WTC11 (cell line): Measurements from ENCODE around the gene CLDN9. TPM values are rescaled to one million over a fixed set of nuclear protein-coding genes. Genes with fewer than 3 reads are reported as not detected.

ENCODE experiments used
- ATAC-seq: fragments of 200-7000 bp; cut with Tn5 transposase; 2 replicates; pipeline ENCODE4 v1.10.0; 2021; ENCODE audit warnings: mild to moderate bottlenecking, moderate library complexity
- CTCF ChIA-PET: fragments of 300-600 bp; sonication (Branson Sonifier 250); formaldehyde crosslinking; loops from one replicate; lab custom pipeline; 2021; ENCODE audit warnings: antibody characterized with exemption; lab: Charles Lee
- POLR2A ChIA-PET: fragments of 350-600 bp; sonication (Branson Sonifier 250); formaldehyde crosslinking; loops from one replicate; lab custom pipeline; 2021; ENCODE audit warnings: antibody characterized with exemption; lab: Charles Lee
- DNase-seq: peaks from one replicate; pipeline ENCODE4 v3.0.0; 2021; ENCODE audit warnings: low spot score
- H3K27ac Mint-ChIP-seq: 2 replicates; pipeline ENCODE4 v1.8.0; 2021; ENCODE audit warnings: mixed read lengths
- H3K27me3 Mint-ChIP-seq: 2 replicates; pipeline ENCODE4 v1.8.0; 2021; ENCODE audit warnings: low read depth, mild to moderate bottlenecking, moderate library complexity, mixed read lengths
- H3K36me3 Mint-ChIP-seq: 2 replicates; pipeline ENCODE4 v1.8.0; 2021; ENCODE audit warnings: mixed read lengths
- H3K4me1 Mint-ChIP-seq: 2 replicates; pipeline ENCODE4 v1.8.0; 2022; ENCODE audit warnings: mixed read lengths
- H3K4me3 Mint-ChIP-seq: 2 replicates; pipeline ENCODE4 v1.8.0; 2021; ENCODE audit warnings: mild to moderate bottlenecking, moderate library complexity, mixed read lengths
- H3K9me3 Mint-ChIP-seq: 2 replicates; pipeline ENCODE4 v1.8.0; 2021; ENCODE audit warnings: mixed read lengths
- ELF4 ChIP-seq: sonication (generic); formaldehyde crosslinking; IDR thresholded peaks from 2 replicates; pipeline ENCODE4 v1.8.1; 2022; ENCODE audit warnings: low read depth, mild to moderate bottlenecking, moderate library complexity, missing genetic modification reagents
- GTF2I ChIP-seq: fragments of 250-450 bp; sonication (Bioruptor Pico); conservative IDR thresholded peaks from 2 replicates; pipeline ENCODE4 v1.4.0; 2021; ENCODE audit warnings: mild to moderate bottlenecking
- PRRX2 ChIP-seq: fragments of 250-450 bp; sonication (Bioruptor Pico); IDR thresholded peaks from 2 replicates; pipeline ENCODE4 v1.8.0; 2021; ENCODE audit warnings: mild to moderate bottlenecking
- SP1 ChIP-seq: sonication (generic); formaldehyde crosslinking; conservative IDR thresholded peaks from 2 replicates; pipeline ENCODE4 v1.8.1; 2022; ENCODE audit warnings: missing genetic modification reagents
- ZNF121 ChIP-seq: sonication (generic); formaldehyde crosslinking; IDR thresholded peaks from 2 replicates; pipeline ENCODE4 v1.8.0; 2023; ENCODE audit warnings: missing genetic modification reagents
- ZNF263 ChIP-seq: sonication (generic); formaldehyde crosslinking; IDR thresholded peaks from 2 replicates; pipeline ENCODE4 v1.8.1; 2022; ENCODE audit warnings: low read depth, mild to moderate bottlenecking, moderate library complexity, missing genetic modification reagents
- ZNF396 ChIP-seq: fragments of 250-450 bp; sonication (Bioruptor Pico); IDR thresholded peaks from 2 replicates; pipeline ENCODE4 v1.8.0; 2021; ENCODE audit warnings: mild to moderate bottlenecking, moderate library complexity, borderline replicate concordance
- total RNA-seq: library from RNA; stranded (reverse); gene quantifications from 3 replicates; pipeline ENCODE4 v1.2.3, GENCODE V29; 2021
- TF ChIP-seq, protein P1 (sequence below): sonication (generic); formaldehyde crosslinking; IDR thresholded peaks from 2 replicates; pipeline ENCODE4 v1.8.1; 2023; ENCODE audit warnings: mild to moderate bottlenecking, missing genetic modification reagents, moderate library complexity
- TF ChIP-seq, protein P2 (sequence below): sonication (generic); formaldehyde crosslinking; IDR thresholded peaks from 2 replicates; pipeline ENCODE4 v1.8.1; 2022; ENCODE audit warnings: mild to moderate bottlenecking, moderate library complexity, missing genetic modification reagents
- TF ChIP-seq, protein P3 (sequence below): fragments of 200-600 bp; IDR thresholded peaks from 2 replicates; pipeline ENCODE4 v1.8.0; 2022; ENCODE audit warnings: antibody characterized with exemption
- TF ChIP-seq, protein P4 (sequence below): sonication (generic); formaldehyde crosslinking; IDR thresholded peaks from 2 replicates; pipeline ENCODE4 v1.8.0; 2022; ENCODE audit warnings: mild to moderate bottlenecking, missing genetic modification reagents
- TF ChIP-seq, protein P5 (sequence below): sonication (generic); formaldehyde crosslinking; IDR thresholded peaks from 2 replicates; pipeline ENCODE4 v1.8.0; 2022; ENCODE audit warnings: missing genetic modification reagents
- TF ChIP-seq, protein P6 (sequence below): sonication (generic); formaldehyde crosslinking; IDR thresholded peaks from 2 replicates; pipeline ENCODE4 v1.8.1; 2023; ENCODE audit warnings: mild to moderate bottlenecking, moderate library complexity, missing genetic modification reagents
- TF ChIP-seq, protein P7 (sequence below): sonication (generic); formaldehyde crosslinking; IDR thresholded peaks from 2 replicates; pipeline ENCODE4 v1.8.1; 2022; ENCODE audit warnings: mild to moderate bottlenecking, missing genetic modification reagents, moderate library complexity, borderline replicate concordance

Gene CLDN9
- total RNA-seq, 1 experiment from 2014 or later: 0.92 TPM

DNA sequence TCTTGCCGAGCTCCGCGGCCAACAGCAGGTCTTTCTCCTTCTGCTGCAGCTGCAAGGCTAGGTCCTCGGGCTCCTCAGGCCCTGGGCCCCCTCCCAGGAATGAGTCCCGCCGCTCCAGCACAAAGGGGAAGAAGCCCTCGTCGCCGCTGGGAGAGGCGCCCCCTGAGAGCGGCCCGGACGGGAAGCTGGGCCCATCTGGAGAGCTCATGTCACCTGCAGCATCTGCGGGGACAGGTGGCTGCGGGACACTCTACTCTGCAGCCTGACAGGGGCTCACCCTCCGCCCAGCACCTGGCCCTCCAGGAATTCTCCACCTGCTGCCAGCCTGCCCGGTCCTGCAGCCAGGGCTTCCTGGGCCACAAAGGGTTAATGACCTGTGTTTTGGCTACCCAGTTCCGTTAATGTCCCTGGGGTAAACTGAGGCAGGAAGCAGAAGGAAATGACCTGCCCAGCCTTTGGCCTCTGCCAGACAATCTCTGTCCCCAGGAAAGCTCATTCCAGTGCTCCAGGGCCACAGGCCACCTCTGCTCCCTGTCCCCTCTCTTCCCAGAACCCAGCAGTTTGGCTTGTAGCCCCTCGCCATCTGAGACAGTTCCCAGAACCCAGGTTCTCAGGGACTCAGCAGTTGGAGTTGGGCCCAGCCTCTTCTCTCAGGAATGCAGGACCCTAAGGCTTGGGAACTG lies 22.7 kb downstream of the CLDN9 start (continued):
- TF ChIP-seq, protein P1, sequence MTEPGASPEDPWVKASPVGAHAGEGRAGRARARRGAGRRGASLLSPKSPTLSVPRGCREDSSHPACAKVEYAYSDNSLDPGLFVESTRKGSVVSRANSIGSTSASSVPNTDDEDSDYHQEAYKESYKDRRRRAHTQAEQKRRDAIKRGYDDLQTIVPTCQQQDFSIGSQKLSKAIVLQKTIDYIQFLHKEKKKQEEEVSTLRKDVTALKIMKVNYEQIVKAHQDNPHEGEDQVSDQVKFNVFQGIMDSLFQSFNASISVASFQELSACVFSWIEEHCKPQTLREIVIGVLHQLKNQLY (CRISPR knock-in tag): no peak

DNA sequence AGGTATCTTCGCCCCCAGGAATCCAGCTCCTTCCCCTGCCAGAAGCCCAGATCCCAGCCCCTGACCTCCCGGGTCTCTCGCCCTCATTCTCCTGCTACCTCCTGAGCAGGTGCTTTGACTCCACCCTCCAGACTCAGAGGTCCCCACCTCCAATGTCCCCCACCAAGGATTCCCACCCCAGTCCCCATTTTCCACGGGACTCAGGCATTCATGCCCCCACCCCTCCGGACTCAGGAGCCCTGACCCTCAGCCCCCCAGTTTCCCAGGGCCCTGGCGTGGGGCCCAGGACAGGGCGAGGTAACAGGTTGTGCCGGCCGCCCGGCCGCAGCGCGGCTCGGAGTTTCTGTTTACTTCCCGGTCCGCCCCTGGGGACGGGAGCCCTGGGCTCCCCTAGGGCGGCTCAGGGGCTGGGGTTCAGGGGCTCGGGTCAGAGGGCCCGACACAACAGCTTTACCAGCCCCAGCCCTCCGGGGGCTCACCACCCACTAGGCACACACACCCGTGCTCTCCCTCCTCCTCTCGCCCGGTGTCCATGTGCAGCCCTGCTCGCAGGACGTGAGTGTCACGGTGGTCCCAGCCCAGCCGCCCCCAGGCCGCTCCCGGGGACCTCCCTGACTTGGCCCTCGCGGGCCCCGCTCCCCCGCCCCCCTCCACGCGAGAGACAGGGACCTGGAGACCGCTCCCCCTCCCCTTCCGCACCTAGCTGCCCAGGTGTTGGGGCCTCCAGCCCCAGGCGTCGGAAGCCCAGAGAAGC lies 23.4 kb downstream of the CLDN9 start:
- no peak overlapping the region for H3K27ac Mint-ChIP-seq
- H3K4me3 Mint-ChIP-seq: peak overlapping the region; percentile 72
- H3K4me1 Mint-ChIP-seq: peaks cover 33% of the 10 kb centered on the region
- H3K9me3 Mint-ChIP-seq: no peaks in the 10 kb centered on the region
- peaks cover 3% of the 10 kb centered on the region; the same call in 1 of the 2 replicates for H3K27me3 Mint-ChIP-seq
- TF ChIP-seq, protein P2, sequence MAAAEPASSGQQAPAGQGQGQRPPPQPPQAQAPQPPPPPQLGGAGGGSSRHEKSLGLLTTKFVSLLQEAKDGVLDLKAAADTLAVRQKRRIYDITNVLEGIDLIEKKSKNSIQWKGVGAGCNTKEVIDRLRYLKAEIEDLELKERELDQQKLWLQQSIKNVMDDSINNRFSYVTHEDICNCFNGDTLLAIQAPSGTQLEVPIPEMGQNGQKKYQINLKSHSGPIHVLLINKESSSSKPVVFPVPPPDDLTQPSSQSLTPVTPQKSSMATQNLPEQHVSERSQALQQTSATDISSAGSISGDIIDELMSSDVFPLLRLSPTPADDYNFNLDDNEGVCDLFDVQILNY (CRISPR knock-in tag): no peak
- TF ChIP-seq ZNF263 (CRISPR knock-in tag): peak; percentile 25; the same call in 1 of the 2 replicates
- TF ChIP-seq ZNF396 (CRISPR knock-in tag): no peak
- TF ChIP-seq PRRX2 (CRISPR knock-in tag): no peak
- TF ChIP-seq, protein P3, sequence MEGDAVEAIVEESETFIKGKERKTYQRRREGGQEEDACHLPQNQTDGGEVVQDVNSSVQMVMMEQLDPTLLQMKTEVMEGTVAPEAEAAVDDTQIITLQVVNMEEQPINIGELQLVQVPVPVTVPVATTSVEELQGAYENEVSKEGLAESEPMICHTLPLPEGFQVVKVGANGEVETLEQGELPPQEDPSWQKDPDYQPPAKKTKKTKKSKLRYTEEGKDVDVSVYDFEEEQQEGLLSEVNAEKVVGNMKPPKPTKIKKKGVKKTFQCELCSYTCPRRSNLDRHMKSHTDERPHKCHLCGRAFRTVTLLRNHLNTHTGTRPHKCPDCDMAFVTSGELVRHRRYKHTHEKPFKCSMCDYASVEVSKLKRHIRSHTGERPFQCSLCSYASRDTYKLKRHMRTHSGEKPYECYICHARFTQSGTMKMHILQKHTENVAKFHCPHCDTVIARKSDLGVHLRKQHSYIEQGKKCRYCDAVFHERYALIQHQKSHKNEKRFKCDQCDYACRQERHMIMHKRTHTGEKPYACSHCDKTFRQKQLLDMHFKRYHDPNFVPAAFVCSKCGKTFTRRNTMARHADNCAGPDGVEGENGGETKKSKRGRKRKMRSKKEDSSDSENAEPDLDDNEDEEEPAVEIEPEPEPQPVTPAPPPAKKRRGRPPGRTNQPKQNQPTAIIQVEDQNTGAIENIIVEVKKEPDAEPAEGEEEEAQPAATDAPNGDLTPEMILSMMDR: no peak
- ChIA-PET POLR2A (interaction anchor here (0.7 to 1.4 kb wide), 2 partner anchors 8 to 12 kb away, joined by 3 read pairs; no protein-coding TSS in a partner anchor), CTCF (interaction anchor here (0.6 to 11.1 kb wide), 6 partner anchors 5 to 560 kb away, joined by 4 to 292 read pairs (median 21); partner anchors contain the start of genes CLDN6, HCFC1R1, THOC6 and TNFRSF12A)
- ATAC-seq (peak; percentile 15), DNase-seq (peak; percentile 42)
- no peaks in the 10 kb centered on the region for H3K36me3 Mint-ChIP-seq

DNA sequence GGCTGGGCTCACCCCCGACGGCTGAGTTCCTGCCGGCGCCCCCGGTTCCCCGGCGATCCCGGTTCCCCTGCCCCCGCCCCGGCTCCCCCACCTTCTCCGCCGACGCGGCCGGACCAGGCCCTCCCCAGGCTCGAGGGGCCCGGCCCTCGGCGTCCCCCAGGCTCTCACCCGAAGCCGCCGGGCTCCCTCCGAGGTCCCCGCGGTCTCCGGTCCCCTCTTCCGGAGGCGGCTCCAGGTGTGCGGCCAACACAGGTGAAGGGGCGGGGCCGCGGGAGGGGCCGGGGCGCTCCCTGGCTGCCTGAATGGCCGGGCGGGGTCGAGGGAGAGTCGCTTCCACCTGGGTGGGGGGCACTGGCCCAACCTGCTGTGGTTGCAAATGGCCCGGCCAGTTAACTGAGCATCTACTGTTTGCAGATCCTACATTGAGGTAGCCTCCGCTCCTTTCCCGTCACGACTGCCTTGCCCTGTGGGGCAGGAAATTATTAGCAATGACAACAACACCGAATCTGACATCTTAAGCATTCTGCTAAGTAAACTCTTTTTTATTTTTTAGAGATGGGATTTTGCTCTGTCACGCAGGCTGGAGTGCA lies 24.1 kb downstream of the CLDN9 start, which contains the start of gene BICDL2:
BICDL2 (minus strand) TSS at position 219 of the 590 bp plus-strand sequence. CDS start 1,448 bp downstream, outside the sequence.
- Mint-ChIP-seq H3K4me3 (peak within 1 kb of the TSS; percentile 72), H3K27ac (no peak within 1 kb of the TSS), H3K36me3 (no peaks in the 10 kb centered on the region), H3K4me1 (peaks cover 30% of the 10 kb centered on the region), H3K9me3 (no peaks in the 10 kb centered on the region), H3K27me3 (peaks cover 3% of the 10 kb centered on the region; the same call in 1 of the 2 replicates)
- peak; percentile 91 for DNase-seq
- POLR2A ChIA-PET: interaction anchor here (0.7 kb wide), 1 partner anchor 9 kb away, joined by 3 read pairs; no protein-coding TSS in a partner anchor
- TF ChIP-seq, protein P2 (CRISPR knock-in tag): 0 out of 2 replicates have a peak, but pooled peaks have one; percentile 41
- no peak for TF ChIP-seq ELF4 (CRISPR knock-in tag)
- TF ChIP-seq, protein P4, sequence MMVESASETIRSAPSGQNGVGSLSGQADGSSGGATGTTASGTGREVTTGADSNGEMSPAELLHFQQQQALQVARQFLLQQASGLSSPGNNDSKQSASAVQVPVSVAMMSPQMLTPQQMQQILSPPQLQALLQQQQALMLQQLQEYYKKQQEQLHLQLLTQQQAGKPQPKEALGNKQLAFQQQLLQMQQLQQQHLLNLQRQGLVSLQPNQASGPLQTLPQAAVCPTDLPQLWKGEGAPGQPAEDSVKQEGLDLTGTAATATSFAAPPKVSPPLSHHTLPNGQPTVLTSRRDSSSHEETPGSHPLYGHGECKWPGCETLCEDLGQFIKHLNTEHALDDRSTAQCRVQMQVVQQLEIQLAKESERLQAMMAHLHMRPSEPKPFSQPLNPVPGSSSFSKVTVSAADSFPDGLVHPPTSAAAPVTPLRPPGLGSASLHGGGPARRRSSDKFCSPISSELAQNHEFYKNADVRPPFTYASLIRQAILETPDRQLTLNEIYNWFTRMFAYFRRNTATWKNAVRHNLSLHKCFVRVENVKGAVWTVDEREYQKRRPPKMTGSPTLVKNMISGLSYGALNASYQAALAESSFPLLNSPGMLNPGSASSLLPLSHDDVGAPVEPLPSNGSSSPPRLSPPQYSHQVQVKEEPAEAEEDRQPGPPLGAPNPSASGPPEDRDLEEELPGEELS (CRISPR knock-in tag): 0 out of 2 replicates have a peak, but pooled peaks have one; percentile 15
- TF ChIP-seq, protein P5, sequence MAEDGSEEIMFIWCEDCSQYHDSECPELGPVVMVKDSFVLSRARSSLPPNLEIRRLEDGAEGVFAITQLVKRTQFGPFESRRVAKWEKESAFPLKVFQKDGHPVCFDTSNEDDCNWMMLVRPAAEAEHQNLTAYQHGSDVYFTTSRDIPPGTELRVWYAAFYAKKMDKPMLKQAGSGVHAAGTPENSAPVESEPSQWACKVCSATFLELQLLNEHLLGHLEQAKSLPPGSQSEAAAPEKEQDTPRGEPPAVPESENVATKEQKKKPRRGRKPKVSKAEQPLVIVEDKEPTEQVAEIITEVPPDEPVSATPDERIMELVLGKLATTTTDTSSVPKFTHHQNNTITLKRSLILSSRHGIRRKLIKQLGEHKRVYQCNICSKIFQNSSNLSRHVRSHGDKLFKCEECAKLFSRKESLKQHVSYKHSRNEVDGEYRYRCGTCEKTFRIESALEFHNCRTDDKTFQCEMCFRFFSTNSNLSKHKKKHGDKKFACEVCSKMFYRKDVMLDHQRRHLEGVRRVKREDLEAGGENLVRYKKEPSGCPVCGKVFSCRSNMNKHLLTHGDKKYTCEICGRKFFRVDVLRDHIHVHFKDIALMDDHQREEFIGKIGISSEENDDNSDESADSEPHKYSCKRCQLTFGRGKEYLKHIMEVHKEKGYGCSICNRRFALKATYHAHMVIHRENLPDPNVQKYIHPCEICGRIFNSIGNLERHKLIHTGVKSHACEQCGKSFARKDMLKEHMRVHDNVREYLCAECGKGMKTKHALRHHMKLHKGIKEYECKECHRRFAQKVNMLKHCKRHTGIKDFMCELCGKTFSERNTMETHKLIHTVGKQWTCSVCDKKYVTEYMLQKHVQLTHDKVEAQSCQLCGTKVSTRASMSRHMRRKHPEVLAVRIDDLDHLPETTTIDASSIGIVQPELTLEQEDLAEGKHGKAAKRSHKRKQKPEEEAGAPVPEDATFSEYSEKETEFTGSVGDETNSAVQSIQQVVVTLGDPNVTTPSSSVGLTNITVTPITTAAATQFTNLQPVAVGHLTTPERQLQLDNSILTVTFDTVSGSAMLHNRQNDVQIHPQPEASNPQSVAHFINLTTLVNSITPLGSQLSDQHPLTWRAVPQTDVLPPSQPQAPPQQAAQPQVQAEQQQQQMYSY (CRISPR knock-in tag): no peak
- TF ChIP-seq, protein P6, sequence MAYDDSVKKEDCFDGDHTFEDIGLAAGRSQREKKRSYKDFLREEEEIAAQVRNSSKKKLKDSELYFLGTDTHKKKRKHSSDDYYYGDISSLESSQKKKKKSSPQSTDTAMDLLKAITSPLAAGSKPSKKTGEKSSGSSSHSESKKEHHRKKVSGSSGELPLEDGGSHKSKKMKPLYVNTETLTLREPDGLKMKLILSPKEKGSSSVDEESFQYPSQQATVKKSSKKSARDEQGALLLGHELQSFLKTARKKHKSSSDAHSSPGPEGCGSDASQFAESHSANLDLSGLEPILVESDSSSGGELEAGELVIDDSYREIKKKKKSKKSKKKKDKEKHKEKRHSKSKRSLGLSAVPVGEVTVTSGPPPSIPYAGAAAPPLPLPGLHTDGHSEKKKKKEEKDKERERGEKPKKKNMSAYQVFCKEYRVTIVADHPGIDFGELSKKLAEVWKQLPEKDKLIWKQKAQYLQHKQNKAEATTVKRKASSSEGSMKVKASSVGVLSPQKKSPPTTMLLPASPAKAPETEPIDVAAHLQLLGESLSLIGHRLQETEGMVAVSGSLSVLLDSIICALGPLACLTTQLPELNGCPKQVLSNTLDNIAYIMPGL (CRISPR knock-in tag): 0 out of 2 replicates have a peak, but pooled peaks have one; percentile 15
- peak; percentile 68; the same call in 1 of the 2 replicates for TF ChIP-seq SP1 (CRISPR knock-in tag)
- peak; percentile 74 for TF ChIP-seq GTF2I (CRISPR knock-in tag)
- TF ChIP-seq, protein P7, sequence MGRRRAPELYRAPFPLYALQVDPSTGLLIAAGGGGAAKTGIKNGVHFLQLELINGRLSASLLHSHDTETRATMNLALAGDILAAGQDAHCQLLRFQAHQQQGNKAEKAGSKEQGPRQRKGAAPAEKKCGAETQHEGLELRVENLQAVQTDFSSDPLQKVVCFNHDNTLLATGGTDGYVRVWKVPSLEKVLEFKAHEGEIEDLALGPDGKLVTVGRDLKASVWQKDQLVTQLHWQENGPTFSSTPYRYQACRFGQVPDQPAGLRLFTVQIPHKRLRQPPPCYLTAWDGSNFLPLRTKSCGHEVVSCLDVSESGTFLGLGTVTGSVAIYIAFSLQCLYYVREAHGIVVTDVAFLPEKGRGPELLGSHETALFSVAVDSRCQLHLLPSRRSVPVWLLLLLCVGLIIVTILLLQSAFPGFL (CRISPR knock-in tag): no peak
- TF ChIP-seq ZNF121 (CRISPR knock-in tag): peak; percentile 71; the same call in 1 of the 2 replicates
- peak; percentile 76 for ATAC-seq
- CTCF ChIA-PET: interaction anchor here (0.6 to 11.1 kb wide), 5 partner anchors 5 to 559 kb away, joined by 4 to 152 read pairs (median 31); partner anchors contain the start of gene TNFRSF12A
